ENCODE measurements around the gene SLC2A9.
"Not testable (repeated sequence)": the region's sequence is repeated elsewhere in the genome, so short reads cannot be mapped to it uniquely, and the experiment has no call there.

The SLC2A9 gene

GRCh38 chr4:9859810-9860209 lies 161.5 kb downstream of the SLC2A9 start:
- DNase-seq = no peak
- intact Hi-C loops (cut with DNase I) = no loop called here

GRCh38 chr4:9849538-9849920 lies 171.8 kb downstream of the SLC2A9 start:
- intact Hi-C loops (cut with DNase I) = no loop called here
- DNase-seq = no peak

- DNase-seq = no peak
- intact Hi-C loops (cut with DNase I) = no loop called here
Observed at GRCh38 chr4:9847968-9848748, 173.1 kb downstream of the SLC2A9 start.

GRCh38 chr4:9845791-9846493 lies 175.4 kb downstream of the SLC2A9 start:
- DNase-seq = no peak
- intact Hi-C loops (cut with DNase I) = no loop called here

GRCh38 chr4:9841072-9841471 lies 180.2 kb downstream of the SLC2A9 start:
- no peak for DNase-seq
- intact Hi-C loops (cut with DNase I) = no loop called here

GRCh38 chr4:9835430-9835829 lies 185.9 kb downstream of the SLC2A9 start:
- intact Hi-C loops (cut with DNase I) = no loop called here
- DNase-seq = no peak

GRCh38 chr4:9833421-9833820 lies 187.9 kb downstream of the SLC2A9 start:
- intact Hi-C loops (cut with DNase I) = no loop called here
- DNase-seq = no peak

GRCh38 chr4:9832640-9833039 lies 188.7 kb downstream of the SLC2A9 start:
- intact Hi-C loops (cut with DNase I) = no loop called here
- no peak for DNase-seq

GRCh38 chr4:9826551-9826950 lies 194.7 kb downstream of the SLC2A9 start:
- no peak for DNase-seq
- intact Hi-C loops (cut with DNase I) = no loop called here

GRCh38 chr4:9825049-9825448 lies 196.2 kb downstream of the SLC2A9 start:
- no peak for DNase-seq
- intact Hi-C loops (cut with DNase I) = no loop called here

- DNase-seq = no peak
Observed at GRCh38 chr4:9820343-9820742, 201.0 kb downstream of the SLC2A9 start.

GRCh38 chr4:9816285-9816684 lies 205.0 kb downstream of the SLC2A9 start:
- intact Hi-C loops (cut with DNase I) = no loop called here
- DNase-seq = no peak

More at GRCh38 chr4:9820343-9820742, 201.0 kb downstream of the SLC2A9 start:
- intact Hi-C loops (cut with DNase I) = no loop called here

- DNase-seq = no peak
- intact Hi-C loops (cut with DNase I) = no loop called here
Observed at GRCh38 chr4:9812501-9813340, 208.6 kb downstream of the SLC2A9 start.

- no peak for DNase-seq
- intact Hi-C loops (cut with DNase I) = no loop called here
Observed at GRCh38 chr4:9811806-9812205, 209.5 kb downstream of the SLC2A9 start.

GRCh38 chr4:9808077-9808476 lies 213.2 kb downstream of the SLC2A9 start:
- intact Hi-C loops (cut with DNase I) = no loop called here

GRCh38 chr4:9804918-9805317 lies 216.4 kb downstream of the SLC2A9 start:
- no peak for DNase-seq
- intact Hi-C loops (cut with DNase I) = no loop called here

More at GRCh38 chr4:9808077-9808476, 213.2 kb downstream of the SLC2A9 start:
- DNase-seq = no peak

GRCh38 chr4:9800848-9801247 lies 220.4 kb downstream of the SLC2A9 start:
- intact Hi-C loops (cut with DNase I) = no loop called here
- DNase-seq = peak in 1 of 10 donors; percentile 29

GRCh38 chr4:9796641-9797040 lies 224.7 kb downstream of the SLC2A9 start:
- intact Hi-C loops (cut with DNase I); DNase-seq: not testable (repeated sequence)

GRCh38 chr4:9792381-9792780 lies 228.9 kb downstream of the SLC2A9 start:
- intact Hi-C loops (cut with DNase I) = no loop called here
- DNase-seq = no peak

GRCh38 chr4:9785891-9786290 lies 235.4 kb downstream of the SLC2A9 start:
- intact Hi-C loops (cut with DNase I); DNase-seq: not testable (repeated sequence)

- DNase-seq = no peak
- intact Hi-C loops (cut with DNase I) = no loop called here
Observed at GRCh38 chr4:9782136-9782436, 239.2 kb downstream of the SLC2A9 start.
